Adrenal gland (tissue), 12 donors: ENCODE results near the gene NUP58. TPM values are rescaled to one million over a fixed set of nuclear protein-coding genes. Genes with fewer than 3 reads are reported as not detected.

Source experiments
- DNase-seq, 7 donors: peaks; one replicate each; pipeline ENCODE4 v3.0.0-alpha.2; 2019 to 2020
- H3K27ac ChIP-seq, 5 donors: fragments of 200-600 bp; sonication (generic) in 4 of 5; 1 replicate in 3 of 5; 2 replicates in 2 of 5; pipeline versions ENCODE4 v1.5.1 to v1.8.0; 2016 to 2020; ENCODE audit warnings: mild to moderate bottlenecking in 1 of 5
- H3K27me3 ChIP-seq: fragments of 200-600 bp; 2 replicates; pipeline ENCODE4 v1.8.0; 2021
- H3K36me3 ChIP-seq, 2 donors: fragments of 200-600 bp; replicated peaks in 1 of 2; 1 replicate in 1 of 2; 2 replicates in 1 of 2; pipeline versions ENCODE4 v1.5.1 to v1.8.0; 2018 to 2022
- H3K4me1 ChIP-seq, 2 donors: fragments of 200-600 bp; replicated peaks in 1 of 2; 1 replicate in 1 of 2; 2 replicates in 1 of 2; pipeline versions ENCODE4 v1.5.1 to v1.8.0; 2018 to 2021
- H3K4me3 ChIP-seq, 4 donors: fragments of 200-600 bp; sonication (generic) in 3 of 4; one replicate each; pipeline ENCODE4 v1.5.1; 2016 to 2018
- H3K9me3 ChIP-seq, 3 donors: fragments of 200-600 bp; sonication (generic) in 1 of 3; replicated peaks in 1 of 3; 1 replicate in 2 of 3; 2 replicates in 1 of 3; pipeline versions ENCODE4 v1.5.1 to v1.8.0; 2016 to 2021
- CTCF ChIP-seq, 6 experiments: fragments of 450-650 bp in 4 of 6; fragments of 200-600 bp in 2 of 6; sonication (generic) in 1 of 6; IDR thresholded peaks; 1 replicate in 5 of 6; 2 replicates in 1 of 6; pipeline versions ENCODE4 v1.5.1 to v1.8.0; 2016 to 2021; ENCODE audit warnings: antibody characterized with exemption in 6 of 6, mild to moderate bottlenecking in 2 of 6, moderate library complexity in 1 of 6
- POLR2A ChIP-seq, 2 donors: fragments of 450-650 bp; IDR thresholded peaks; one replicate each; pipeline ENCODE4 v1.6.1; 2017; ENCODE audit warnings: antibody characterized with exemption in 2 of 2, mild to moderate bottlenecking in 2 of 2, moderate library complexity in 1 of 2
- WGBS, 4 donors: extraction: QIAGEN DNeasy Blood & Tissue Kit in 2 of 4; methylation state at CpG; one replicate each; pipeline versions ENCODE4 v1.1.5 to v1.1.7; 2013 to 2017; 5-methylcytosine and 5-hydroxymethylcytosine counted together
- intact Hi-C, 2 donors: fragments of 100-400 bp; cut with DNase I; formaldehyde crosslinking; loops; one replicate each; pipeline versions ENCODE4 v1.14.1 to v1.15.0; 2022 to 2023
- polyA plus RNA-seq, 3 donors: library from polyadenylated mRNA; stranded (reverse); fragments of 200-250 nt in 2 of 3; fragments of 350-450 nt in 1 of 3; fragmentation: Illumina TruSeq in 1 of 3; extraction: RNeasy Lipid Tissue Mini Kit (QIAGEN cat#74804) in 1 of 3; gene quantifications; one replicate each; pipeline ENCODE4 v1.2.3, GENCODE V29; 2013 to 2014
- total RNA-seq, 9 donors: library from RNA; depleted of rRNA in 4 of 9; stranded (reverse); fragments of >200 nt in 4 of 9; fragments of 120-200 nt in 1 of 9; fragmentation: NEBNext Ultra II Directional in 1 of 9; extraction: Animal tissue kit (Norgen Biotek cat#: 25700) in 1 of 9; gene quantifications; one replicate each; pipeline versions ENCODE4 v1.1.0 to v1.2.4, GENCODE V29; 2013 to 2023
- donor health status: healthy with polysubstance abuse.
- donor health status: Bipolar disorder and iron deficiency.
- donor health status: DM: yes; HTN: yes; CAD: no.
- donor health status: DM: no; HTN: no; CAD: no.
- donor health status: DM: no; HTN: no; CAD: no.
- donor health status: DM: yes; HTN: yes; CAD: no.

The NUP58 gene
- total and polyA plus RNA-seq, 12 donors, result 11.2 to 59.7 (median 36.3) TPM

- H3K36me3 ChIP-seq, result no peaks in the 10 kb centered on the region
- 58 to 79% (median 73%) methylated on average over 3 of the region's 3 CpGs for WGBS, 4 donors
- no peaks in the 10 kb centered on the region for H3K4me1 ChIP-seq
- no peaks in the 10 kb centered on the region for H3K9me3 ChIP-seq
- DNase-seq, result no peak
- no peak overlapping the region for H3K27ac ChIP-seq
- intact Hi-C loops, result no loop called here
- no peak for TF ChIP-seq POLR2A (IDR thresholded peaks at IDR 0.05)
- TF ChIP-seq CTCF (IDR thresholded peaks at IDR 0.05), result no peak
- H3K27me3 ChIP-seq, result no peaks in the 10 kb centered on the region
- no peak overlapping the region for H3K4me3 ChIP-seq
These were observed 5.7 kb upstream of the NUP58 start for GRCh38 chr13:25295701-25296100.

GRCh38 chr13:25300861-25301346 is 521 bp upstream of the NUP58 start:
- 12 to 26% (median 16%) methylated on average over 17 to 33 of the region's 33 CpGs for WGBS, 4 donors
- H3K27me3 ChIP-seq, result no peaks in the 10 kb centered on the region
- intact Hi-C loops, result no loop called here
- no peaks in the 10 kb centered on the region for H3K36me3 ChIP-seq
- peak overlapping the region in 3 of 4 donors; percentile 68 to 83 (median 80) for H3K4me3 ChIP-seq
- peak in 5 of 7 donors; percentile 17 to 60 (median 39) for DNase-seq
- no peak for TF ChIP-seq POLR2A (IDR thresholded peaks at IDR 0.05)
- H3K27ac ChIP-seq, result peak overlapping the region in 4 of 5 donors; percentile 84 to 96 (median 94)
- H3K4me1 ChIP-seq, result peaks cover 4 to 11% of the 10 kb centered on the region in 2 donors
- H3K9me3 ChIP-seq, result no peaks in the 10 kb centered on the region

- peak overlapping the region; percentile 84 to 96 (median 93) for H3K27ac ChIP-seq
- H3K36me3 ChIP-seq, result no peaks in the 10 kb centered on the region
- H3K9me3 ChIP-seq, result no peaks in the 10 kb centered on the region
- H3K27me3 ChIP-seq, result no peaks in the 10 kb centered on the region
- peaks cover 4 to 11% of the 10 kb centered on the region in 2 donors for H3K4me1 ChIP-seq
- DNase-seq, result no peak
- peak overlapping the region; percentile 68 to 83 (median 78) for H3K4me3 ChIP-seq
- TF ChIP-seq CTCF (IDR thresholded peaks at IDR 0.05) (no peak), POLR2A (IDR thresholded peaks at IDR 0.05) (no peak)
- 2 to 6% (median 5%) methylated on average over 7 of the region's 7 CpGs for WGBS, 4 donors
- intact Hi-C loops, result no loop called here
These were observed 696 bp downstream of the NUP58 start for GRCh38 chr13:25302121-25302520.

- H3K36me3 ChIP-seq, result peaks cover 0 to 19% of the 10 kb centered on the region in 2 donors
- H3K4me3 ChIP-seq, result no peak overlapping the region
- TF ChIP-seq CTCF (IDR thresholded peaks at IDR 0.05), result no peak
- TF ChIP-seq POLR2A (IDR thresholded peaks at IDR 0.05), result no peak
- WGBS, 4 donors, result 85 to 95% (median 89%) methylated on average over 7 of the region's 7 CpGs
- H3K27me3 ChIP-seq, result no peaks in the 10 kb centered on the region
- no peaks in the 10 kb centered on the region for H3K9me3 ChIP-seq
- intact Hi-C loops, result no loop called here
- no peak for DNase-seq
- H3K27ac ChIP-seq, result no peak overlapping the region
- H3K4me1 ChIP-seq, result peaks cover 4 to 11% of the 10 kb centered on the region in 2 donors
These were observed 5.4 kb downstream of the NUP58 start for GRCh38 chr13:25306671-25307464.
